Ishikawa (cell line): Measurements from ENCODE around the gene KCNJ15.

Experiments
- CEBPB ChIP-seq: IDR thresholded peaks from 2 replicates; pipeline ENCODE4 v1.6.1; 2012
- EP300 ChIP-seq: IDR thresholded peaks from 2 replicates; pipeline ENCODE4 v1.6.1; 2012; ENCODE audit warnings: borderline replicate concordance
- RAD21 ChIP-seq: IDR thresholded peaks from 2 replicates; pipeline ENCODE4 v1.6.1; 2012; ENCODE audit warnings: low read depth
- TAF1 ChIP-seq: IDR thresholded peaks from 2 replicates; pipeline ENCODE4 v1.6.1; 2012; ENCODE audit warnings: low read depth, mild to moderate bottlenecking
- TF ChIP-seq, protein P1 (sequence below): IDR thresholded peaks from 2 replicates; pipeline ENCODE4 v1.6.1; 2012
- TF ChIP-seq, protein P2 (sequence below): IDR thresholded peaks from 2 replicates; pipeline ENCODE4 v1.6.1; 2012

DNA sequence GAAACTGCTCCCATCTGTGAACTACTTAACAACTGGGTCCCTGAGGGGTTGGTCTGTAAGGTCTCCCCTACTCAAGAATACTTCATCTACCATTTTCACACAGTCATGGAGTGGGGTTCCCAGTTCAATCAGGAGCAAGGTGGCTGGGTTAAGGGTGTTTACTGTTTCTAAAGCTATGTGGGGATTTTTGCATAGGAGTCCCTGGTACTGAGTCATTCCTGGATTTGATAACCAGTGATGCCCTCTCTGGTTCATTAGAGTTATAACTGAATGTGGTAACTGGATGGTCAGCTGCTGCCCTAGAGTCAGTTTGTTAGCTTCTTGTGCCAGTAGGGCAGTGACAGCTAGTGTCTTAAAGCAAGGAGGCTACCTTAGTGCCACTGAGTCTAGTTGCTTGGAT, 29.4 kb upstream of the KCNJ15 start:
- TF ChIP-seq EP300: no peak
- TF ChIP-seq RAD21: no peak
- TF ChIP-seq, protein P1, sequence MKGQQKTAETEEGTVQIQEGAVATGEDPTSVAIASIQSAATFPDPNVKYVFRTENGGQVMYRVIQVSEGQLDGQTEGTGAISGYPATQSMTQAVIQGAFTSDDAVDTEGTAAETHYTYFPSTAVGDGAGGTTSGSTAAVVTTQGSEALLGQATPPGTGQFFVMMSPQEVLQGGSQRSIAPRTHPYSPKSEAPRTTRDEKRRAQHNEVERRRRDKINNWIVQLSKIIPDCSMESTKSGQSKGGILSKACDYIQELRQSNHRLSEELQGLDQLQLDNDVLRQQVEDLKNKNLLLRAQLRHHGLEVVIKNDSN: no peak
- TF ChIP-seq TAF1: no peak
- TF ChIP-seq CEBPB: no peak
- TF ChIP-seq, protein P2, sequence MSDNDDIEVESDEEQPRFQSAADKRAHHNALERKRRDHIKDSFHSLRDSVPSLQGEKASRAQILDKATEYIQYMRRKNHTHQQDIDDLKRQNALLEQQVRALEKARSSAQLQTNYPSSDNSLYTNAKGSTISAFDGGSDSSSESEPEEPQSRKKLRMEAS: no peak
